K562 (cell line): ENCODE data around the gene FAM219B. TPM values are rescaled to one million over a fixed set of nuclear protein-coding genes. Genes with fewer than 3 reads are reported as not detected.

Experiments used
- CBFA2T3 ChIP-seq: fragments of 450-650 bp; IDR thresholded peaks from 2 replicates; pipeline ENCODE4 v1.6.1; 2017
- NUFIP1 ChIP-seq: fragments of 450-650 bp; IDR thresholded peaks from 2 replicates; pipeline ENCODE4 v1.6.1; 2018; ENCODE audit not compliant: partially characterized antibody
- PRPF4 ChIP-seq: fragments of 200-400 bp; formaldehyde crosslinking; IDR thresholded peaks from one replicate; pipeline ENCODE4 v1.6.1; 2017; ENCODE audit warnings: low read length, low read depth, mild to moderate bottlenecking; ENCODE audit not compliant: insufficient read depth, poor library complexity, severe bottlenecking
- RBM34 ChIP-seq: fragments of 200-400 bp; formaldehyde crosslinking; IDR thresholded peaks from 2 replicates; pipeline ENCODE4 v1.6.1; 2018; ENCODE audit warnings: low read length, borderline replicate concordance; ENCODE audit not compliant: insufficient read depth
- TAF9B ChIP-seq: fragments of 450-650 bp; IDR thresholded peaks from 2 replicates; pipeline ENCODE4 v1.6.1; 2018; ENCODE audit warnings: mild to moderate bottlenecking; ENCODE audit not compliant: partially characterized antibody
- TRIM24 ChIP-seq, 2 experiments: fragments of 450-650 bp; IDR thresholded peaks; 2 replicates each; pipeline ENCODE4 v1.6.1; 2016
- polyA plus RNA-seq, 8 experiments: library from polyadenylated mRNA; depleted of rRNA in 4 of 8; stranded (reverse) in 5 of 8; unstranded in 3 of 8; fragments of >200 nt; fragmentation: Nextera tagmentation in 2 of 8; fragmentation: Illumina TruSeq in 1 of 8; extraction: Ambion mirVana in 2 of 8; extraction: Trizol in 1 of 8; gene quantifications; 2 replicates each; pipeline versions ENCODE4 v1.2.1 to v1.2.3, GENCODE V29; 2011 to 2014; ENCODE audit warnings: inconsistent platforms in 1 of 8, missing spikeins in 1 of 8
- total RNA-seq, 7 experiments: library from RNA; depleted of rRNA in 6 of 7; stranded (reverse); fragments of >200 nt in 6 of 7; fragmentation: Illumina TruSeq in 2 of 7; extraction: Trizol in 2 of 7; gene quantifications; 2 replicates each; pipeline versions ENCODE4 v1.2.1 to v1.2.3, GENCODE V29; 2011 to 2021; ENCODE audit warnings: low replicate concordance in 1 of 7
- TF ChIP-seq, protein P1 (sequence below): fragments of 250-450 bp; sonication (Bioruptor Pico); IDR thresholded peaks from 2 replicates; pipeline ENCODE4 v1.5.0; 2021; ENCODE audit warnings: mild to moderate bottlenecking, borderline replicate concordance
- TF ChIP-seq, protein P2 (sequence below): fragments of 200-800 bp; sonication (Bioruptor generic); IDR thresholded peaks from 2 replicates; pipeline ENCODE4 v1.6.1; 2017; ENCODE audit warnings: missing genetic modification characterization, missing compliant biosample characterization
- TF ChIP-seq, protein P3 (sequence below), 2 experiments: fragments of 450-650 bp in 1 of 2; sonication (generic) in 1 of 2; formaldehyde crosslinking in 1 of 2; IDR thresholded peaks; 2 replicates each; pipeline versions ENCODE4 v1.7.1 to v1.9.0; 2016 to 2022; ENCODE audit warnings: inconsistent platforms in 1 of 2, mild to moderate bottlenecking in 1 of 2, missing genetic modification reagents in 1 of 2
- TF ChIP-seq, protein P4 (sequence below), 2 experiments: IDR thresholded peaks; 2 replicates each; pipeline ENCODE4 v1.6.1; 2011; ENCODE audit warnings: borderline replicate concordance in 1 of 2, control low read depth in 1 of 2, low read depth in 1 of 2, low read length in 1 of 2, mild to moderate bottlenecking in 1 of 2, mixed read lengths in 1 of 2, moderate library complexity in 1 of 2; ENCODE audit not compliant: insufficient read depth in 1 of 2, insufficient read length in 1 of 2, poor library complexity in 1 of 2, severe bottlenecking in 1 of 2; ENCODE audit errors: extremely low read depth in 1 of 2

FAM219B gene
- total and polyA plus RNA-seq, 9 of the 15 experiments (the other 6 are each of a cell fraction or from before 2014, with no cell fraction given) = 6.8 to 50.4 (median 29.4) TPM

DNA sequence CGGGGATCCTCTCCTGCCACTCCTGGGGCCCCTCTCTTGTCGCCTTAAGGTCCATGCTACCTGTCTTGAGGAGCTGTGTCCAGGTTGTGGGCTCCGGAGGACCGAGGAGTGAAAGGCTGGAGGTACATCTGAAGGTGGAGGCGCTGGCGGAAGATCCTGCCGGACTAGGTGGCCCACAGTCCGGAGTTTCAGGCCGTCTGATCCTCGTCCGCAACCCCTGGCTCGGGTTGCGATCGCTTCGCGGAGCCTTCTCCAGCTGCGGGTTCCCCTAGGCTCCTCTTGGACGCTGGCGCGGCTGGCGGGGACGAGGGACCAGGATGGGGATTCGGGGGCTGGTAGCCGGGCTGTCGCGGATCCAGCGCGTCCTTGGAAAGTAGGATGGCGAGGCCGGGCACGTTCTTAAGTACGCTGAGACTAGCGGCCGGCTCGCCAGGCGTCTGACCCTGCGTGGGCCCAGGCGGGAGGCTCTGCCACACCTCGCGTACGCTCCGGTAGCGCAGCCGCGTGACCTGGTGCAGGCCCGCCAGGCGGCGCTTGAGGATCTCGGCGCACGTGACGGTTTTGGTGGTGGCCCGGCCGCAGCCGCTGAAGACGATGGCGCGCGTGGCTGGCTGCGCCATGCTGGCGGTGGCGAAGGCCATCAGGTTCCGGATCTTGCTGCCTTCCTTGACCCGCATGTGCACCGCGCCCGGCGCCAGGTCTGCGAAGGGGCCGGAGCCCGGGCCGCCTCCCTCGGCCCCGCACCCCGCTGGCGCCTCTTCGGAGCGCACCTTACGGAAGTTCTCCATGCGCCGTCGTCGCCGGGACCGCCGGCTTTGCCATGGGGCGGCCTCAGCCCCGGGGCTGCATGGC, 49.4 kb upstream of the FAM219B start (continued):
- TF ChIP-seq, protein P1, sequence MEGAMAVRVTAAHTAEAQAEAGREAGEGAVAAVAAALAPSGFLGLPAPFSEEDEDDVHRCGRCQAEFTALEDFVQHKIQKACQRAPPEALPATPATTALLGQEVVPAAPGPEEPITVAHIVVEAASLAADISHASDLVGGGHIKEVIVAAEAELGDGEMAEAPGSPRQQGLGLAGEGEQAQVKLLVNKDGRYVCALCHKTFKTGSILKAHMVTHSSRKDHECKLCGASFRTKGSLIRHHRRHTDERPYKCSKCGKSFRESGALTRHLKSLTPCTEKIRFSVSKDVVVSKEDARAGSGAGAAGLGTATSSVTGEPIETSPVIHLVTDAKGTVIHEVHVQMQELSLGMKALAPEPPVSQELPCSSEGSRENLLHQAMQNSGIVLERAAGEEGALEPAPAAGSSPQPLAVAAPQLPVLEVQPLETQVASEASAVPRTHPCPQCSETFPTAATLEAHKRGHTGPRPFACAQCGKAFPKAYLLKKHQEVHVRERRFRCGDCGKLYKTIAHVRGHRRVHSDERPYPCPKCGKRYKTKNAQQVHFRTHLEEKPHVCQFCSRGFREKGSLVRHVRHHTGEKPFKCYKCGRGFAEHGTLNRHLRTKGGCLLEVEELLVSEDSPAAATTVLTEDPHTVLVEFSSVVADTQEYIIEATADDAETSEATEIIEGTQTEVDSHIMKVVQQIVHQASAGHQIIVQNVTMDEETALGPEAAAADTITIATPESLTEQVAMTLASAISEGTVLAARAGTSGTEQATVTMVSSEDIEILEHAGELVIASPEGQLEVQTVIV (CRISPR knock-in tag) = no peak
- TF ChIP-seq TRIM24 (IDR thresholded peaks at IDR 0.05) = no peak
- TF ChIP-seq, protein P2, sequence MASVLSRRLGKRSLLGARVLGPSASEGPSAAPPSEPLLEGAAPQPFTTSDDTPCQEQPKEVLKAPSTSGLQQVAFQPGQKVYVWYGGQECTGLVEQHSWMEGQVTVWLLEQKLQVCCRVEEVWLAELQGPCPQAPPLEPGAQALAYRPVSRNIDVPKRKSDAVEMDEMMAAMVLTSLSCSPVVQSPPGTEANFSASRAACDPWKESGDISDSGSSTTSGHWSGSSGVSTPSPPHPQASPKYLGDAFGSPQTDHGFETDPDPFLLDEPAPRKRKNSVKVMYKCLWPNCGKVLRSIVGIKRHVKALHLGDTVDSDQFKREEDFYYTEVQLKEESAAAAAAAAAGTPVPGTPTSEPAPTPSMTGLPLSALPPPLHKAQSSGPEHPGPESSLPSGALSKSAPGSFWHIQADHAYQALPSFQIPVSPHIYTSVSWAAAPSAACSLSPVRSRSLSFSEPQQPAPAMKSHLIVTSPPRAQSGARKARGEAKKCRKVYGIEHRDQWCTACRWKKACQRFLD (CRISPR knock-in tag) = peak; percentile 81
- no peak for TF ChIP-seq TAF9B
- TF ChIP-seq NUFIP1 = no peak
- no peak for TF ChIP-seq PRPF4
- TF ChIP-seq RBM34 = no peak
- TF ChIP-seq, protein P3, sequence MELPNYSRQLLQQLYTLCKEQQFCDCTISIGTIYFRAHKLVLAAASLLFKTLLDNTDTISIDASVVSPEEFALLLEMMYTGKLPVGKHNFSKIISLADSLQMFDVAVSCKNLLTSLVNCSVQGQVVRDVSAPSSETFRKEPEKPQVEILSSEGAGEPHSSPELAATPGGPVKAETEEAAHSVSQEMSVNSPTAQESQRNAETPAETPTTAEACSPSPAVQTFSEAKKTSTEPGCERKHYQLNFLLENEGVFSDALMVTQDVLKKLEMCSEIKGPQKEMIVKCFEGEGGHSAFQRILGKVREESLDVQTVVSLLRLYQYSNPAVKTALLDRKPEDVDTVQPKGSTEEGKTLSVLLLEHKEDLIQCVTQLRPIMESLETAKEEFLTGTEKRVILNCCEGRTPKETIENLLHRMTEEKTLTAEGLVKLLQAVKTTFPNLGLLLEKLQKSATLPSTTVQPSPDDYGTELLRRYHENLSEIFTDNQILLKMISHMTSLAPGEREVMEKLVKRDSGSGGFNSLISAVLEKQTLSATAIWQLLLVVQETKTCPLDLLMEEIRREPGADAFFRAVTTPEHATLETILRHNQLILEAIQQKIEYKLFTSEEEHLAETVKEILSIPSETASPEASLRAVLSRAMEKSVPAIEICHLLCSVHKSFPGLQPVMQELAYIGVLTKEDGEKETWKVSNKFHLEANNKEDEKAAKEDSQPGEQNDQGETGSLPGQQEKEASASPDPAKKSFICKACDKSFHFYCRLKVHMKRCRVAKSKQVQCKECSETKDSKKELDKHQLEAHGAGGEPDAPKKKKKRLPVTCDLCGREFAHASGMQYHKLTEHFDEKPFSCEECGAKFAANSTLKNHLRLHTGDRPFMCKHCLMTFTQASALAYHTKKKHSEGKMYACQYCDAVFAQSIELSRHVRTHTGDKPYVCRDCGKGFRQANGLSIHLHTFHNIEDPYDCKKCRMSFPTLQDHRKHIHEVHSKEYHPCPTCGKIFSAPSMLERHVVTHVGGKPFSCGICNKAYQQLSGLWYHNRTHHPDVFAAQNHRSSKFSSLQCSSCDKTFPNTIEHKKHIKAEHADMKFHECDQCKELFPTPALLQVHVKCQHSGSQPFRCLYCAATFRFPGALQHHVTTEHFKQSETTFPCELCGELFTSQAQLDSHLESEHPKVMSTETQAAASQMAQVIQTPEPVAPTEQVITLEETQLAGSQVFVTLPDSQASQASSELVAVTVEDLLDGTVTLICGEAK (IDR thresholded peaks at IDR 0.05) = no peak
- TF ChIP-seq, protein P3 (CRISPR knock-in tag; IDR thresholded peaks at IDR 0.05) = peak; percentile 89
- TF ChIP-seq, protein P4, sequence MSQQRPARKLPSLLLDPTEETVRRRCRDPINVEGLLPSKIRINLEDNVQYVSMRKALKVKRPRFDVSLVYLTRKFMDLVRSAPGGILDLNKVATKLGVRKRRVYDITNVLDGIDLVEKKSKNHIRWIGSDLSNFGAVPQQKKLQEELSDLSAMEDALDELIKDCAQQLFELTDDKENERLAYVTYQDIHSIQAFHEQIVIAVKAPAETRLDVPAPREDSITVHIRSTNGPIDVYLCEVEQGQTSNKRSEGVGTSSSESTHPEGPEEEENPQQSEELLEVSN (IDR thresholded peaks at IDR 0.05; ENCODE audit: borderline replicate concordance in 1 of 2, extremely low read depth in 1 of 2, insufficient read depth in 1 of 2, insufficient read length in 1 of 2, low read depth in 1 of 2, low read length in 1 of 2, poor library complexity in 1 of 2, severe bottlenecking in 1 of 2) = peak; percentile 99 to 100
- peak; percentile 40; the same call in 1 of the 2 replicates for TF ChIP-seq CBFA2T3
